Measurements from ENCODE around the gene HOXA2.

HOXA2 gene

DNA sequence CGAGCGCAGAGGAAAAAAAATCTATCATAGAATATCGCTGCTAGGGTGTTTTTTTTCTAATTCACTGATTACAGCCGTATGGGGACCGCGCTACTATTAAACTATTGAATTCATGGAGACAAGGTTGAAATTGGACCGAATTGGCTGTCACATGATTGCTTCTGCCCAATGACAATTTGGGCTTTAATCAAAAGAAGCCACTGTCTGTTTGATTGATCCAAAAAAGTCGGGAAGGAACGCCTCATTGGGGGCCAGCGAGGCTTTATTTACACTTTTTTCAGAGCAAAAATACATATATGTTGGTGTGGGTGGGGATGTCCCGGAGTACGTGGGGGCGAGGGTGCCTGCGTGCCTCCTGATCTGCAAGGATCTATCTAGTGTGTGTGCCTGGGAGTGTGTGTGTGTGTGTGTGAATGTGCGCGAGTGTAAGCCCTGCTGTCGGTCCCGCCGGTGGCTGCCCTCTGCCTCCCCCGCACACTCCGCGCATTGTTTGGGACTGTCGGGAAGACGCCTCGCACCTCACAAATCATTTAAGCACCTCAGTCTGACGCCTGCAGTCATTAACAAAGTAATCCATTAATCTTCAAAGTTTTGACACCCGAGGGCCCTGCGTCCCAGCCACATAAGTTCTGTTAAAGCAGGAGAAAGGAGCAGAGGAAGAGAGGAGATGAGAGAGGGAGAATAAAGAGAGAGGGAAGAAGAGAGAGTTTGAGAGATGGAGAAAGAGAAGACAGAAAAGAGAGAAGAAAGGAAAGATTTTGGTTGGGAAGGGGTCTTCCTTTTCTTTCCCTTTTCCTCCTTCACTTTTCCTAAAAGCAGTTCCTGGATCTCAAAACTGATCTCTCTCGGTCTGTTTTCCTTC, at the start of gene HOXA2:
Gene HOXA2, minus strand, starts transcription at position 103 of the 862 bp plus-strand sequence. CDS start 183 bp downstream, outside the sequence.
- DNase-seq = no peak

GRCh38 chr7:27151341-27151930, 49.0 kb upstream of the HOXA2 start:
- DNase-seq = peak; percentile 1

GRCh38 chr7:27150568-27151340, 48.3 kb upstream of the HOXA2 start:
- peak; percentile 72 for DNase-seq

GRCh38 chr7:27149842-27150567, 47.5 kb upstream of the HOXA2 start:
- peak; percentile 0 for DNase-seq

GRCh38 chr7:27148756-27149641, 46.5 kb upstream of the HOXA2 start:
- no peak for DNase-seq

DNA sequence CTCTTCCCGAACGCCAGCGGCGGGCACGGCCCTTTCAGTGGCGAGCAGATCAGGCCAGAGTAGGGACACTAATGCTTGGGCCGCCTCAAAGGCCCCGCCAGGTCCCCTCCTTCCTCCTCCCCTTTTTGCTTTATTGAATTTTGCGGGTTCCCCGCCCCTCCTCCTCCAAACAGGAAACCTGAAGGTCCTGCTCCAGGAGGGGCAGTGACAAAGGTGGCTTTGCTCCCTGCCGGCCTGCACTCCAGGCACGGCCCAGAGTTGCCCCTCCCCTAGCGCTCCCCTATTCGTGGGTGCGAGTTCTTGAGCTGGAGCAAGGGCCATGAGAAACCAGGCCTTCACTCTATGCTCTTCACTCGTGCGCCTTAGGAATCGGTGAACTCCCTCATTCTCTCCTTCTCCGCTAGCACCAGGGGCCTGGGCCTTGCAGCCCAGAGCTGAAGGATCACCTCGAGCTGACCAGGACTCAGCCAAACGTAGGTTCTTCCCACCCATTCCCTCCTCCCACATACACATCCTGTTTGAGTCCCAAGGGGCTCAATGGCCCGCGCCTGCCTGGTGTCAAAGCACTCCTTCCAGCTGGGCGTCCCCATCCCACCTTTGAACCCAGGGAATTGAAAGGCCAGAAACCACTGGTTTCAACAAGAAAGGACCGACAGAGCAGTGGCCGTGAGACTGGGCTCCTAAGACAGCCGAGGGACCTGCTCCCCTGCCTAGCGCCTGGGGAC, 45.7 kb upstream of the HOXA2 start:
- DNase-seq = no peak

DNA sequence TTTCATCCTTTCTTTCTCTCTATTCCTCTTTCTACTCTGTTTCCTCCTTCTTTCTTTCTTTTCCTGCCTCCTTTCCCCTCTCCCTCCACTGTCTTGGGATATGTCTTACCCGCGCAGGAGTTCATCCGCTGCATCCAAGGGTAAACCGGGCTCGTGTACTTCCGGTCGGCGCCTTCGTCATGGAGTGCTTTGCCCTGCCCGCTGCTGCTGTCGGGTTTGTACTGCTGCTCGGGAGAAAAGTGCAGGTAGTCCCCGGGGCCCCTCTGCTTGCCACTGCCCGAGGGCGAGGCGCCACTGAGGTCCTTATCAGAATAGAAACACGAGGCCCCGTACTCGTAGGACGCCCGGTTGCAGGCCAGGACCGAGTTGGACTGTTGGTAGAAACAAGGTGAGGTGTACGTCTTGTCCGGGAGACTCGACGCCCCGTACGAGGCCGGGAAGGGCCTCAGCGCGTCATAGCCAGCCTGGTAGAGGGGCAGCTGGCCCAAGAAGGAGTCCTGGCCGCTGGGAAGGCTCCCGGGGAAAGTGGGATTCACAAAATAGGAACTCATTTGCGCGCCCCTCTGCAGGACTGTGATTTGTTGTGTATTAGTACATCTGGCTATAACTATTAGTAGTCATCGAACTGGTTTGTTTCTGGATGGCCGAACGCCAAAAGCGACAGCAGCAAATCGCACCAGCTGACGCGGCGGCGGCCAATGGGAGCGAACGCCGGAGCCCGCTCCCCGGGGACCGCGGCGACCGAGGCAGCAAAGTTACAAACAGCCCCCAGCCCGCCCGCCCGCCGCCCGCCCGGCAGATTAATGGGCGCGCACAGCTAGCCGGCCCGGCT, 44.9 kb upstream of the HOXA2 start, which contains the start of gene HOXA6:
Gene HOXA6, minus strand, starts transcription at position 576 of the 832 bp plus-strand sequence. Its CDS starts 25 bp downstream, at position 551.
- DNase-seq = no peak

DNA sequence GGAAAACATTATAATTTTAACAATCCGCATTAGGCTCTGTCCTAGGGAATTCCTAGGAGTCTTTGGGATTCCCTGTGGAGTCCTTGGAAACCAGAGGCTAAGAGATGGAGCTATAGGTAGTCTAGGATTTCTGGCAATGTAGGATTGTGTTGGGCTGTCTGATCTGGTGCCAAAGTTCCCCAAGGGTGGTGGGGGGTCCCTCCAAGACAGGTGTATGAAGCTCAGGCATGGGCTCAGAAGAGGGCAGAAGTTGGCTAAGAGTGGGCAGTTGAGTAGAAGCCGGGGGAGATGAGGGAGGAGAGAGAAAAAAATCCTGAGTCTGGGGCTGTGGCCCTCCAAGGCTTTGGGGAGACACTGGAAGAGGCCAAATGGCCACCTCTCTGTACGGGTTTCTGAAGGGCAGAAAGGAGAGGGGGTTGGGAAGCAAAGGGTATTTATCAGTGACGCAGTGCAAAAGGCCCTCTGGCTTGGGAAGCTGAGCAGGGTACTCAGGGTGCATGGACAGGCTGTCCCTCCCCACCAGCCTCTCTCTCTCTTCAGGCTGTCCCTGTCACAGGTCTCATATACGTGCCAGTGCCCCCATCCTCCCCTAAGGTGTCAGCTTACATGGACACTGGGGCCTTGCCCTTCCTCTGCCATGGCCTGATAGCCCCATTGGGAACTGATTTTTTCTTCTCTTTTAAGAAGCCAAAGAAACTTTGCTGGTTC, 44.2 kb upstream of the HOXA2 start:
- no peak for DNase-seq

GRCh38 chr7:27145914-27146412, 43.5 kb upstream of the HOXA2 start:
- no peak for DNase-seq

DNA sequence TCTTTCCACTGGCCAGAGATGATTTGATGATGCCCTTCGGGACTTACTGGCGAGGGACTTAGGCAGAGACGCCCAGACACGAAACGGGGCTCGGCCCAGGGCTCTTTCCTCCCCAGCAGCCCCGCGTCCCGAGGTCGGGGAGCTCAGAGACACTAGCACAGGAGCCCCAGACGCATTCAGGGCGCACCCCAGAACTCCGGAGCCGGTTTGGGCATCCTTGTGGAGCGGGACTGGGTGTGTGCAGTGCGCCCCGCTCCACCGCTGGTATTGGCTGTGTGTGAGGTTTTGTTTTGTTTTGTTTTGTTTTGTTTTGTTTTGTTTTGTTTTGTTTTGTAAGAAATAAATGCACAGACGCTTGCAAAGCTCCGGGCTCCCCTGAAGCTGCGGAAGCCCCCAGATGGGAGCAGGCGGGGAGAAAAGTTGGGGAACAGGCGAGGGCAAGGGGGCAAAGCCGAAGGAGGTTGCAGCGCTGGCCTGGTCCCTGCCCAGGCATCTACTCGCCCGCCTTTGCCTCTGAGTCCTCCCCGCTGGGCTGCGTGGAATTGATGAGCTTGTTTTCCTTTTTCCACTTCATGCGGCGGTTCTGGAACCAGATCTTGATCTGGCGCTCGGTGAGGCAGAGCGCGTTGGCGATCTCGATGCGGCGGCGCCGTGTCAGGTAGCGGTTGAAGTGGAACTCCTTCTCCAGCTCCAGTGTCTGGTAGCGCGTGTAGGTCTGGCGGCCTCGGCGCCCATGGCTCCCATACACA, 42.9 kb upstream of the HOXA2 start:
- no peak for DNase-seq

DNA sequence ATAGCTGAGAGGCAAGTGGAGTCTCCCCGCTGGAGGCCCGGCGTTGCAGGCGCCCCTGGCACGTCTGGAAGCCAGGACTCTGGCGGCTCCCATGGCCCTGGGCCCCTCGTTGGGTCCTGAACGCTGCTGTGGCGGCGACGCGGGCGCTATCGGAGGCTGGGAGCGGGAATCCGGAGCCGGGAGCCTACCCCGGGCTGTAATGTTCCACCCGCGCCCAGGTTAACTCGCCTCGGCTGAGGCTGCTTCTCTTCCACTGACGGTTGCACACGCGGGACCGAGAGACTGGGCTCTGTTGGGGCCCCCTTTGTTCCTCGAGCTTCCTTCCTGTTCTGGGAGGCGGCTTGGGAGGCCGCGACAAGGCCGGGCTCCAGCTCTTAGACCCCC, 42.3 kb upstream of the HOXA2 start:
- no peak for DNase-seq

- no peak for DNase-seq
Observed at GRCh38 chr7:27143950-27144780, 41.7 kb upstream of the HOXA2 start.

- no peak for DNase-seq
Observed at GRCh38 chr7:27143023-27143949, 40.8 kb upstream of the HOXA2 start, which contains the start of gene HOXA5. Gene HOXA5, minus strand, starts transcription at chr7:27143681. Its CDS starts 74 bp downstream, at chr7:27143607.

DNA sequence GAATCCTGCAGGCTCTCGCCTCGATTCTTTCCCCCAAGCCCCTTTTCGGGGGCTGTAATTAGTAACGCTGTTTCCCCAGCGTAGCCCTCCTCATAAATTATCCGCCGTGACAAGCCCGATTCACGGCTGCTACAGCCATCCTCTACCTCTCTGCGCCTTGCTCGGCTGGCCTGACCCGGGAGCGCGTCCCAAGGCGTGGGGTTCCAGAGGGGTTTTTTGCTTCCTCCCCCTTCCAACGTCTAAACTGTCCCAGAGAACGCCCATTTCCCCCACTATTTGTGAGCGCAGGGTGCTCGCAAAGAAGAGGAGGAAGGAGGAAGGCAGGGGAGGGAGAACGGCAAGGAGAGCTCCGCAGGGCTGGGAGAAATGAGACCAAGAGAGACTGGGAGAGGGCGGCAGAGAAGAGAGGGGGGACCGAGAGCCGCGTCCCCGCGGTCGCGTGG, 40.1 kb upstream of the HOXA2 start:
- DNase-seq = no peak

- DNase-seq = no peak
Observed at GRCh38 chr7:27141923-27142579, 39.6 kb upstream of the HOXA2 start.

Measured in activated naive CD4-positive, alpha-beta T cell treated with Interleukin-2 at 50 U/mL for 16 hours (primary cell).